SH-SY5Y (cell line): ENCODE data around the gene PREX1.

Source experiments
- GATA2 ChIP-seq: IDR thresholded peaks from 2 replicates; pipeline ENCODE4 v1.6.1; 2011; ENCODE audit warnings: mild to moderate bottlenecking, low read depth, low read length
- GATA3 ChIP-seq: IDR thresholded peaks from 2 replicates; pipeline ENCODE4 v1.6.1; 2011; ENCODE audit warnings: low read depth, mild to moderate bottlenecking, low read length, moderate library complexity

Gene PREX1

GRCh38 chr20:48850977-48851299 is 23.1 kb upstream of the PREX1 start:
- TF ChIP-seq GATA3 (no peak), GATA2 (no peak)

GRCh38 chr20:48850257-48850976 is 22.6 kb upstream of the PREX1 start:
- TF ChIP-seq GATA2, result no peak
- TF ChIP-seq GATA3, result no peak

- TF ChIP-seq GATA2, result no peak
Measured at GRCh38 chr20:48849779-48850178, 22.0 kb upstream of the PREX1 start.

GRCh38 chr20:48849299-48849698 is 21.5 kb upstream of the PREX1 start:
- TF ChIP-seq GATA3 (no peak), GATA2 (no peak)

GRCh38 chr20:48847498-48848205 is 19.9 kb upstream of the PREX1 start:
- no peak for TF ChIP-seq GATA3
- TF ChIP-seq GATA2, result no peak

- TF ChIP-seq GATA3 (no peak), GATA2 (no peak)
Measured at GRCh38 chr20:48846516-48847492, 19.0 kb upstream of the PREX1 start.

- TF ChIP-seq GATA3 (no peak), GATA2 (no peak)
Measured at GRCh38 chr20:48845721-48846306, 18.0 kb upstream of the PREX1 start.

GRCh38 chr20:48844996-48845395 is 17.2 kb upstream of the PREX1 start:
- no peak for TF ChIP-seq GATA2
- TF ChIP-seq GATA3, result no peak

GRCh38 chr20:48843057-48843806 is 15.4 kb upstream of the PREX1 start:
- TF ChIP-seq GATA3, result no peak
- no peak for TF ChIP-seq GATA2

- TF ChIP-seq GATA2 (no peak), GATA3 (no peak)
Measured at GRCh38 chr20:48841875-48842529, 14.2 kb upstream of the PREX1 start.

GRCh38 chr20:48841196-48841874 is 13.5 kb upstream of the PREX1 start:
- no peak for TF ChIP-seq GATA3
- TF ChIP-seq GATA2, result no peak

- TF ChIP-seq GATA2 (no peak), GATA3 (no peak)
Measured at GRCh38 chr20:48839154-48839917, 11.5 kb upstream of the PREX1 start.
